NAMALWA (cell line): ENCODE data around the gene MMP20.

ENCODE experiments used
- DNase-seq: peaks from one replicate; pipeline ENCODE4 v3.0.0-alpha.2; 2015; ENCODE audit warnings: low spot score

MMP20 gene

GRCh38 chr11:102622258-102622657 lies 2.9 kb downstream of the MMP20 start:
- DNase-seq = no peak

GRCh38 chr11:102620818-102621561 lies 4.1 kb downstream of the MMP20 start:
- DNase-seq = no peak

GRCh38 chr11:102620179-102620578 lies 5.0 kb downstream of the MMP20 start:
- DNase-seq = no peak

GRCh38 chr11:102617466-102618008 lies 7.6 kb downstream of the MMP20 start:
- DNase-seq = no peak

GRCh38 chr11:102615894-102616432 lies 9.2 kb downstream of the MMP20 start:
- no peak for DNase-seq

GRCh38 chr11:102615077-102615893 lies 9.8 kb downstream of the MMP20 start:
- DNase-seq = no peak

- peak; percentile 31 for DNase-seq
Measured at GRCh38 chr11:102614485-102614884, 10.6 kb downstream of the MMP20 start.

GRCh38 chr11:102614031-102614430 lies 11.1 kb downstream of the MMP20 start:
- no peak for DNase-seq

GRCh38 chr11:102613450-102613849 lies 11.7 kb downstream of the MMP20 start:
- no peak for DNase-seq

- peak; percentile 28 for DNase-seq
Measured at GRCh38 chr11:102611291-102611690, 13.8 kb downstream of the MMP20 start.

- no peak for DNase-seq
Measured at GRCh38 chr11:102610200-102610599, 14.9 kb downstream of the MMP20 start.

GRCh38 chr11:102608699-102609098 lies 16.4 kb downstream of the MMP20 start:
- DNase-seq = no peak

GRCh38 chr11:102604875-102605274 lies 20.3 kb downstream of the MMP20 start:
- no peak for DNase-seq

- no peak for DNase-seq
Measured at GRCh38 chr11:102604011-102604410, 21.1 kb downstream of the MMP20 start.

GRCh38 chr11:102603576-102603975 lies 21.6 kb downstream of the MMP20 start:
- DNase-seq = no peak

- DNase-seq = no peak
Measured at GRCh38 chr11:102603091-102603490, 22.0 kb downstream of the MMP20 start.

GRCh38 chr11:102600666-102601065 lies 24.5 kb downstream of the MMP20 start:
- no peak for DNase-seq

GRCh38 chr11:102599642-102600261 lies 25.4 kb downstream of the MMP20 start:
- DNase-seq = no peak

GRCh38 chr11:102598272-102598671 lies 26.9 kb downstream of the MMP20 start:
- DNase-seq = no peak

GRCh38 chr11:102596578-102596977 lies 28.6 kb downstream of the MMP20 start:
- no peak for DNase-seq

GRCh38 chr11:102592634-102593581 lies 32.2 kb downstream of the MMP20 start:
- peak; percentile 60 for DNase-seq
